Sigmoid colon (tissue), 7 donors: ENCODE measurements around the gene TDRD9. TPM values are rescaled to one million over a fixed set of nuclear protein-coding genes. Genes with fewer than 3 reads are reported as not detected.

ENCODE experiments used
- DNase-seq: peaks from one replicate; pipeline ENCODE4 v3.0.0-alpha.2; 2019
- H3K27ac ChIP-seq, 4 donors: fragments of 200-600 bp; sonication (generic); one replicate each; pipeline ENCODE4 v1.5.1; 2016 to 2019; ENCODE audit warnings: mild to moderate bottlenecking in 1 of 4
- H3K27me3 ChIP-seq, 3 donors: fragments of 200-600 bp; sonication (generic); one replicate each; pipeline ENCODE4 v1.5.1; 2019; ENCODE audit warnings: mild to moderate bottlenecking in 1 of 3
- H3K36me3 ChIP-seq, 4 donors: fragments of 200-600 bp; sonication (generic); one replicate each; pipeline ENCODE4 v1.5.1; 2016 to 2019
- H3K4me1 ChIP-seq, 4 donors: fragments of 200-600 bp; sonication (generic); one replicate each; pipeline ENCODE4 v1.5.1; 2017 to 2019
- H3K4me3 ChIP-seq, 4 donors: fragments of 200-600 bp; sonication (generic); one replicate each; pipeline ENCODE4 v1.5.1; 2017 to 2019; ENCODE audit warnings: mild to moderate bottlenecking in 2 of 4, moderate library complexity in 1 of 4
- H3K9me3 ChIP-seq, 4 donors: fragments of 200-600 bp in 3 of 4; sonication (generic) in 3 of 4; one replicate each; pipeline versions ENCODE4 v1.5.1 to v1.6.1; 2013 to 2019
- EP300 ChIP-seq, 4 donors: sonication (generic); formaldehyde crosslinking; IDR thresholded peaks; one replicate each; pipeline ENCODE4 v1.6.1; 2017; ENCODE audit warnings: antibody characterized with exemption in 4 of 4
- POLR2A ChIP-seq, 2 donors: fragments of 450-650 bp; IDR thresholded peaks; one replicate each; pipeline ENCODE4 v1.6.1; 2016; ENCODE audit warnings: antibody characterized with exemption in 2 of 2, mild to moderate bottlenecking in 2 of 2, moderate library complexity in 2 of 2
- POLR2AphosphoS5 ChIP-seq, 4 donors: sonication (generic); formaldehyde crosslinking; IDR thresholded peaks; one replicate each; pipeline ENCODE4 v1.6.1; 2017; ENCODE audit warnings: antibody characterized with exemption in 4 of 4
- WGBS, 2 donors: extraction: QIAGEN DNeasy Blood & Tissue Kit; methylation state at CpG; one replicate each; pipeline ENCODE4 v1.1.7; 2013; 5-methylcytosine and 5-hydroxymethylcytosine counted together
- intact Hi-C: fragments of 100-400 bp; cut with DNase I; formaldehyde crosslinking; loops from one replicate; pipeline ENCODE4 v1.15.1; 2023
- polyA plus RNA-seq, 3 donors: library from polyadenylated mRNA; stranded (reverse); fragments of 200-250 nt; gene quantifications; one replicate each; pipeline ENCODE4 v1.2.3, GENCODE V29; 2013
- total RNA-seq, 4 donors: library from RNA; depleted of rRNA; stranded (reverse); fragments of >200 nt; gene quantifications; one replicate each; pipeline ENCODE4 v1.1.0, GENCODE V29; 2016
- TF ChIP-seq, protein P1 (sequence below), 4 experiments: fragments of 450-650 bp in 3 of 4; fragments of 200-600 bp in 1 of 4; IDR thresholded peaks; one replicate each; pipeline ENCODE4 v1.5.1; 2016 to 2019; ENCODE audit warnings: antibody characterized with exemption in 4 of 4, mild to moderate bottlenecking in 3 of 4, moderate library complexity in 2 of 4
- donor health status: healthy with polysubstance abuse.
- donor health status: Bipolar disorder and iron deficiency.
- donor health status: healthy.

TDRD9 gene
- total and polyA plus RNA-seq, 7 donors = 0.58 to 4.6 (median 1.2) TPM

DNA sequence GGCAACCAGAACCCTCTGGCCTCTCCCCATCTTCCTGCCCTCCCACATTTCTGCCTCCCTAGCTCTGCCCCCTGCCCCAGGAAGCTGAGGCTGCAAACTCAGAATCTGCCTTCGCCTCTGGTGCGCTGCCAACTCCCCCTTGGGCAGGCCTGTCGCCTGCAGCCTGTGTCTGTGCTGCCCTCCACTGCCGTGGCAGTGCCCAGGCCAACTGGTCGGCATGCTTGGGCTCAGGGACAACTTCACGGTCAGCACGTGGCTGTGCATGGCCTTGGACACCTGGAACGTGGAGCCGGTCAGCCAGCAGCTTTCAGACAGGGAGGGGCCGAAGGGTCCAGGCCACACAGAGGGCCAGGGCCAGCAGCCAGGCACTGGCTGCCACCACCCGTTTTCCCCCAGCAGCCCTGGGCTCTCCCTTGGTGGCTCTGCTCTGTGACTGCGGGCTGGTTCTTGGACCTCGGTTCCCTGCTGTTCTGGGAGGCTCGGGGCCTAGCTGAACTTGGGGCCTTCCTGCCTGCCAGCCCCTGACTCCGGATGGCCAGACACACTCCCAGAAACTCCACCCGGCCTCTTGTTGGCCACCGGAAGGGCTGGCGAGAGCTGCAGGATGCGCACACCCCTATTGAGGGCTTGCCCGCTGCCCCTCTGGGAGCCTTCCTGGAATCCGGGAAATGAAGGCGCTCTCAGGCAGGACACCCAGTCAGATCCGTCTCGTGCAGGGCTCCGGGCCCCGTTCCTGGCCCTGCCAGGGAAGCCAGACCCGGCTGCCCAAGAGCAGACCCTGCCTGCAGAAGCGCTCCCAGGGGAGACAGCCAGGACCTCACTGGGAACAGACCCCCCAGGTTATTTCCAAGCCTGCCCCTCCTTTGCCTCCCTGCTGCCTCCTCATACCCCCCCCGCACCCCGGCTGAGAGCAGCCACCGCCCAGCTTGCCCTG is 46.7 kb upstream of the TDRD9 start:
- 71 to 80% methylated on average over 31 of the region's 31 CpGs for WGBS, 2 donors
- TF ChIP-seq EP300 (IDR thresholded peaks at IDR 0.05) (no peak), POLR2AphosphoS5 (IDR thresholded peaks at IDR 0.05) (no peak), POLR2A (IDR thresholded peaks at IDR 0.05) (no peak)
- TF ChIP-seq, protein P1, sequence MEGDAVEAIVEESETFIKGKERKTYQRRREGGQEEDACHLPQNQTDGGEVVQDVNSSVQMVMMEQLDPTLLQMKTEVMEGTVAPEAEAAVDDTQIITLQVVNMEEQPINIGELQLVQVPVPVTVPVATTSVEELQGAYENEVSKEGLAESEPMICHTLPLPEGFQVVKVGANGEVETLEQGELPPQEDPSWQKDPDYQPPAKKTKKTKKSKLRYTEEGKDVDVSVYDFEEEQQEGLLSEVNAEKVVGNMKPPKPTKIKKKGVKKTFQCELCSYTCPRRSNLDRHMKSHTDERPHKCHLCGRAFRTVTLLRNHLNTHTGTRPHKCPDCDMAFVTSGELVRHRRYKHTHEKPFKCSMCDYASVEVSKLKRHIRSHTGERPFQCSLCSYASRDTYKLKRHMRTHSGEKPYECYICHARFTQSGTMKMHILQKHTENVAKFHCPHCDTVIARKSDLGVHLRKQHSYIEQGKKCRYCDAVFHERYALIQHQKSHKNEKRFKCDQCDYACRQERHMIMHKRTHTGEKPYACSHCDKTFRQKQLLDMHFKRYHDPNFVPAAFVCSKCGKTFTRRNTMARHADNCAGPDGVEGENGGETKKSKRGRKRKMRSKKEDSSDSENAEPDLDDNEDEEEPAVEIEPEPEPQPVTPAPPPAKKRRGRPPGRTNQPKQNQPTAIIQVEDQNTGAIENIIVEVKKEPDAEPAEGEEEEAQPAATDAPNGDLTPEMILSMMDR (IDR thresholded peaks at IDR 0.05) = no peak
- H3K27ac ChIP-seq = peak overlapping the region; percentile 38 to 73 (median 57)
- no peaks in the 10 kb centered on the region for H3K9me3 ChIP-seq
- DNase-seq = no peak
- intact Hi-C loops = no loop called here
- H3K4me1 ChIP-seq = peaks cover 0 to 39% (median 37%) of the 10 kb centered on the region in 4 donors
- H3K36me3 ChIP-seq = no peaks in the 10 kb centered on the region
- no peaks in the 10 kb centered on the region for H3K27me3 ChIP-seq
- H3K4me3 ChIP-seq = no peak overlapping the region

DNA sequence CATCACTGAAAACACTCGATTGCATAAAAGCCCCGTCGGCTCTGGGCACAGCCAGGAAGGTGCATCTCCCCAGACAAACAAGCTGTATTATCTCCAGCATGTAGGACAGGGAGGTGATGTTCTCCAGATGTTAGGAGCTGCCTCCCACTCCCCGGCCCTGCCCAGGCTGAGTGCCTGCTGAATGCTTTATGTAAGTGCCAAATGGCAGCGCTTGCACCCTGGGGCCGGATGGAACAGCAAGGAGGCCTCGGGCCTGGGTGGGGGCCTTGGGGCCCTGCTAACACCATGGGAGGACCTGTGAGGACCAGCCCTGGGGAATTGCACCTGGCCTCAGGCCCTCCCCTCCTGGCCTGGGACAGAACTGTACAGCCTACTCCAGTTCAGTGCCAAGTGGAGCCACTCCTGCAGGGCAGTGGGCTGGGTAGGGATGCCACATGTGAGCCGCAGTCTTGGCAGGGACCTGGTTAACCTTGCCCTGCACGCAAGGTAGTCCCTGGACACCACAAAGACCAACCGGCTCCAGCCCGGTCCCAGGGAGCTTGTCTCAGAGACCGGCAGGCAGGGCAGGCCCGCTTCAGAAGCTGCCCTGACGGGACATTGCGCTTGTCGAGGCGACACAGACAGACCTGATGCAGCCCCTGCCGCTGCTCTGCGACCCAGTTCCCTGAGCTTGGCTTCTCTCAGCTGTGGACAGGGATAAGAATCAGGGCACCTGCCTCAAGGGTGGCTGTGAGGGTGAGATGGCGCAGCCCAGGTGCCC is 45.6 kb upstream of the TDRD9 start:
- no peak for DNase-seq
- no peaks in the 10 kb centered on the region for H3K9me3 ChIP-seq
- 71 to 79% methylated on average over 20 of the region's 20 CpGs for WGBS, 2 donors

DNA sequence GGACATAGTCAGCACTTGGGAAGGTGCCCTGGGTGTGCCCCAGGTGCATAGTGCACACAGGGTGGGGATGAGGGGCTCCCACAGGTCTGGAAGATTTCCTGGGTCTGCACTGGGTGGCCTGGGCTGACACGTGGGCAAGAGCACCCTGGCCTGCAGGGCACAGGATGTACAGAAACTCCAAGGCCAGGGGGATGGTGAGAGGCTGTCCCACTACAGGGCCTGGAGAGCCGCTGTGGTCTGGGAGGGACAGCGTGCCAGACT is 45.1 kb upstream of the TDRD9 start:
- Histone ChIP-seq H3K9me3 (no peaks in the 10 kb centered on the region), H3K27ac (peak overlapping the region in 1 of 4 donors; percentile 46), H3K36me3 (no peaks in the 10 kb centered on the region), H3K4me3 (no peak overlapping the region), H3K4me1 (peaks cover 0 to 39% (median 37%) of the 10 kb centered on the region in 4 donors), H3K27me3 (no peaks in the 10 kb centered on the region)
- intact Hi-C loops = no loop called here
- no peak for DNase-seq
- WGBS, 2 donors = 61 to 80% methylated on average over 3 of the region's 3 CpGs
- TF ChIP-seq EP300 (IDR thresholded peaks at IDR 0.05) (no peak), POLR2AphosphoS5 (IDR thresholded peaks at IDR 0.05) (no peak), POLR2A (IDR thresholded peaks at IDR 0.05) (no peak)
- TF ChIP-seq, protein P1 (IDR thresholded peaks at IDR 0.05) = no peak

More for the DNA sequence above, 45.6 kb upstream of the TDRD9 start:
- no peaks in the 10 kb centered on the region for H3K36me3 ChIP-seq
- peak overlapping the region in 3 of 4 donors; percentile 38 to 68 (median 46) for H3K27ac ChIP-seq
- peaks cover 0 to 39% (median 37%) of the 10 kb centered on the region in 4 donors for H3K4me1 ChIP-seq
- no peaks in the 10 kb centered on the region for H3K27me3 ChIP-seq
- intact Hi-C loops = no loop called here
- H3K4me3 ChIP-seq = no peak overlapping the region
- no peak for TF ChIP-seq POLR2A (IDR thresholded peaks at IDR 0.05)
- TF ChIP-seq POLR2AphosphoS5 (IDR thresholded peaks at IDR 0.05) = peak; percentile 30 to 80 (median 58)
- TF ChIP-seq EP300 (IDR thresholded peaks at IDR 0.05) = no peak
- TF ChIP-seq, protein P1 (IDR thresholded peaks at IDR 0.05) = no peak

DNA sequence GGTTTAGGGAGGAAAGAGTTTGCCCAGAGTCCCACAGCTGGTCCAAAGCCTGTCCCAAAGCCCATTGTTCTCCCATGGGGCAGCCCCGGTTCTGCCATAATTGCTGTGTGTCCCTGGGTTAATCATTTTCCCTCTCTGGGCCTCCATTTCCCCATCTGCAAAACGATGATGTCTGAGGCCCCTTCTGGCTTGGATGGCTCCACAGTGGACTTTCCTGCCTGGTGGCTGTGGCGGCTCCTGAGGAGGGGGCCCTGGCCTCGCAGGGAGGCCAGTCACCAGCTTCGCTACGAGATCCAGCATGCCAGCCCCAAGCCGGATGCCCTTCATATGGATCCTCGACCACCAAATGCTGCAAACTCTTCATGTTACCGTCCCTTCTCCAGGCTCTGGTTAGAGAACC is 43.4 kb upstream of the TDRD9 start:
- Histone ChIP-seq H3K9me3 (no peaks in the 10 kb centered on the region), H3K27me3 (no peaks in the 10 kb centered on the region), H3K4me1 (peaks cover 0 to 34% (median 33%) of the 10 kb centered on the region in 4 donors), H3K27ac (no peak overlapping the region), H3K36me3 (no peaks in the 10 kb centered on the region), H3K4me3 (no peak overlapping the region)
- WGBS, 2 donors = 90 to 92% methylated on average over 9 of the region's 9 CpGs
- TF ChIP-seq POLR2A (IDR thresholded peaks at IDR 0.05) = no peak
- intact Hi-C loops = no loop called here
- no peak for DNase-seq

DNA sequence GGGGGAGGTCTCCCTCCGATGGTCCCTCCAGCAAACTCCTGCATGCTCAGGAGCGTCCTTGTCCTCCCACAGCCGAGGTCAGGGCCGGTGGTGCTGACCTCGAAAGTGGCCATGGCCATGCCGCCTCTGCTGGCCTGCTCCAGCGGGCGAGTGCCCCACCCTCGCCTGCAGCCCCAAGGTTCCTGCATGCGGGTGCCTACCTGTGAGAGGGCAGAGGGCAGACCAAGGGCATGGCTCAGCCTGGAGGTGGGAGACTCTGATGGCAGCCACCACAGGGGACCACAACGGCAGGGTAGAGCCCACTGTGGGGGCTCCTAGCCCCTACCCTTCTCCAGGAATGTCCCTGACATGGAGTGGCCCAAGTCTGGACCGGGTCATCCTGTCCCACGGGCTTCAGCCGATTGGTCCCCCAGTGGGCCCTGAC is 42.7 kb upstream of the TDRD9 start:
- Histone ChIP-seq H3K27me3 (no peaks in the 10 kb centered on the region), H3K4me1 (peaks cover 0 to 27% (median 27%) of the 10 kb centered on the region in 4 donors), H3K9me3 (no peaks in the 10 kb centered on the region), H3K4me3 (no peak overlapping the region), H3K36me3 (no peaks in the 10 kb centered on the region), H3K27ac (no peak overlapping the region)
- 86 to 90% methylated on average over 14 of the region's 14 CpGs for WGBS, 2 donors
- TF ChIP-seq, protein P1 (IDR thresholded peaks at IDR 0.05) = no peak
- TF ChIP-seq POLR2A (IDR thresholded peaks at IDR 0.05) (no peak), POLR2AphosphoS5 (IDR thresholded peaks at IDR 0.05) (no peak)
- intact Hi-C loops = no loop called here
- DNase-seq = no peak
